ENCODE results near the gene STK11.

STK11 gene

GRCh38 chr19:1210227-1210538 is 4.6 kb downstream of the STK11 start:
- no peak for DNase-seq

- DNase-seq, result peak; percentile 21
Measured at GRCh38 chr19:1211494-1212234, 6.1 kb downstream of the STK11 start.

- DNase-seq, result peak; percentile 29
Measured at GRCh38 chr19:1213391-1214286, 8.1 kb downstream of the STK11 start.

GRCh38 chr19:1214299-1214861 is 8.8 kb downstream of the STK11 start:
- DNase-seq, result no peak

GRCh38 chr19:1214862-1215731 is 9.5 kb downstream of the STK11 start:
- DNase-seq, result no peak

GRCh38 chr19:1216756-1217155 is 11.2 kb downstream of the STK11 start:
- DNase-seq, result no peak

GRCh38 chr19:1217366-1217765 is 11.8 kb downstream of the STK11 start:
- DNase-seq, result no peak

GRCh38 chr19:1218751-1219567 is 13.4 kb downstream of the STK11 start:
- no peak for DNase-seq

- no peak for DNase-seq
Measured at GRCh38 chr19:1219786-1220476, 14.4 kb downstream of the STK11 start.

GRCh38 chr19:1220477-1220930 is 14.9 kb downstream of the STK11 start:
- DNase-seq, result no peak

- peak; percentile 30 for DNase-seq
Measured at GRCh38 chr19:1220976-1221903, 15.7 kb downstream of the STK11 start.

GRCh38 chr19:1221904-1222255 is 16.3 kb downstream of the STK11 start:
- DNase-seq, result no peak

- DNase-seq, result no peak
Measured at GRCh38 chr19:1222394-1222793, 16.8 kb downstream of the STK11 start.

- DNase-seq, result peak; percentile 36
Measured at GRCh38 chr19:1223018-1223855, 17.7 kb downstream of the STK11 start.

GRCh38 chr19:1224047-1224825 is 18.7 kb downstream of the STK11 start:
- no peak for DNase-seq

GRCh38 chr19:1224847-1225246 is 19.3 kb downstream of the STK11 start:
- no peak for DNase-seq

GRCh38 chr19:1225440-1226226 is 20.1 kb downstream of the STK11 start:
- DNase-seq, result no peak

- DNase-seq, result no peak
Measured at GRCh38 chr19:1226227-1226518, 20.6 kb downstream of the STK11 start.
